HEK293T (cell line): ENCODE results near the gene C6orf89.
A peak's percentile ranks its signal among the peaks of the same experiment; 100 is the strongest.

Experiments used
- CTCF ChIA-PET: fragments of 350-600 bp; formaldehyde crosslinking; extraction: SDS; loops from one replicate; lab custom pipeline; 2021; ENCODE audit warnings: antibody characterized with exemption, inconsistent platforms; lab: Yijun Ruan, JAX
- POLR2A ChIA-PET: fragments of 350-600 bp; formaldehyde crosslinking; extraction: SDS; loops from one replicate; lab custom pipeline; 2020; ENCODE audit warnings: antibody characterized with exemption, inconsistent platforms; lab: Yijun Ruan, JAX
- DNase-seq: peaks from one replicate; pipeline ENCODE4 v3.0.0; 2012; ENCODE audit warnings: mixed read lengths; ENCODE audit errors: extremely low spot score
- ARNT ChIP-seq: fragments of 450-650 bp; IDR thresholded peaks from 2 replicates; pipeline ENCODE4 v1.6.1; 2017; ENCODE audit warnings: mild to moderate bottlenecking
- BHLHE40 ChIP-seq: fragments of 450-650 bp; IDR thresholded peaks from 2 replicates; pipeline ENCODE4 v1.6.1; 2016; ENCODE audit warnings: mild to moderate bottlenecking, moderate library complexity, borderline replicate concordance
- CTBP1 ChIP-seq: fragments of 450-650 bp; IDR thresholded peaks from 2 replicates; pipeline ENCODE4 v1.6.1; 2016; ENCODE audit warnings: borderline replicate concordance
- ELF4 ChIP-seq: fragments of 450-650 bp; IDR thresholded peaks from 2 replicates; pipeline ENCODE4 v1.6.1; 2017; ENCODE audit warnings: antibody characterized with exemption
- FOXA1 ChIP-seq: fragments of 450-650 bp; IDR thresholded peaks from 2 replicates; pipeline ENCODE4 v1.6.1; 2016; ENCODE audit warnings: mild to moderate bottlenecking
- FOXK2 ChIP-seq: fragments of 450-650 bp; IDR thresholded peaks from 2 replicates; pipeline ENCODE4 v1.6.1; 2016; ENCODE audit warnings: mild to moderate bottlenecking
- FOXM1 ChIP-seq: fragments of 450-650 bp; IDR thresholded peaks from 2 replicates; pipeline ENCODE4 v1.6.1; 2017; ENCODE audit warnings: mild to moderate bottlenecking, borderline replicate concordance
- HDGF ChIP-seq: fragments of 450-650 bp; IDR thresholded peaks from 2 replicates; pipeline ENCODE4 v1.6.1; 2017; ENCODE audit warnings: antibody characterized with exemption, borderline replicate concordance
- L3MBTL2 ChIP-seq: fragments of 450-650 bp; conservative IDR thresholded peaks from 2 replicates; pipeline ENCODE4 v1.6.1; 2016; ENCODE audit warnings: mild to moderate bottlenecking
- LEF1 ChIP-seq: fragments of 450-650 bp; IDR thresholded peaks from 2 replicates; pipeline ENCODE4 v1.6.1; 2017; ENCODE audit warnings: mild to moderate bottlenecking, borderline replicate concordance
- NFRKB ChIP-seq: fragments of 450-650 bp; IDR thresholded peaks from 2 replicates; pipeline ENCODE4 v1.6.1; 2016; ENCODE audit warnings: mild to moderate bottlenecking, moderate library complexity
- PKNOX1 ChIP-seq: fragments of 450-650 bp; IDR thresholded peaks from 2 replicates; pipeline ENCODE4 v1.6.1; 2016
- SP1 ChIP-seq: fragments of 450-650 bp; IDR thresholded peaks from 2 replicates; pipeline ENCODE4 v1.6.1; 2017
- SUZ12 ChIP-seq: fragments of 450-650 bp; IDR thresholded peaks from 2 replicates; pipeline ENCODE4 v1.6.1; 2016; ENCODE audit warnings: mild to moderate bottlenecking
- TARDBP ChIP-seq: fragments of 450-650 bp; IDR thresholded peaks from 2 replicates; pipeline ENCODE4 v1.6.1; 2016
- ZNF384 ChIP-seq: fragments of 450-650 bp; IDR thresholded peaks from 2 replicates; pipeline ENCODE4 v1.6.1; 2016

Gene C6orf89

DNA sequence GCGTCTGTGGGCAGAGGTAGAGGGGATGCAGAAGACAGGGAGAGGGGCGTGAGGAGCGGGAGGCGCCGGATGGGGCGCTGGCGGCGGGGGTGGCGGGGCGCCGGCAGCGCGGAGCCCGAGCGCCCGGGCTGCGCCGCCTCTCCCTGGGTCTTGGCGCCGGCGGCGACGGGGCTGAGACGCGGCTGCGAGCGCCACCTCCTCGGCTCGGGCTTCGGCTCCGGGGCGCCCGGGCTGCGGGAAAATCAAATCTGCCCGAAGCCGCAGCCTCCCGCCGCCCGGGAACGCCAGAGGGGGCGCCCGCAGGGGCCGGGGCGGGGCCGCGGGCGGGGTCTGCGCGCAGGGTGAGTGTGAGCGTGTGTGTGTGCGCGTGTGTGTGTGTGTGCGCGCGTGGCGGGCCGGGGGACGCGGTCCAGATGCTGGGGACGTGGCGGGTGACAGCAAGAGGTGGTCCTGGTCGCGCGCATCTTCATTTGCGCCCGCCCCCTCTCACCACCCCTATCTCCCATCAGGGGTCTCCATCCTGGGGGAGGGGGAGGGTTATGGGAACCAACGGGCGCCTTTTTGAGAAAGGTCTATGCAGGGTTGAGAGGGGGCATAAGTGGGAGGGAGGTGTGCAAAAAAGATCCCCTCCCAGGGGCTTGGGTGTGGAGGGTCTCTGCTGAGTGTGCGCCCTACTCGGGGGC, 45.9 kb upstream of the C6orf89 start:
- ChIA-PET CTCF (interaction anchor here (0.5 kb wide), 1 partner anchor 12 kb away, joined by 3 read pairs; no protein-coding TSS in a partner anchor), POLR2A (no interaction called here)
- peak; percentile 69 for DNase-seq
- no peak for TF ChIP-seq ELF4
- TF ChIP-seq TARDBP = no peak
- TF ChIP-seq HDGF = no peak
- TF ChIP-seq L3MBTL2 = no peak
- TF ChIP-seq PKNOX1 = no peak
- no peak for TF ChIP-seq FOXA1
- no peak for TF ChIP-seq NFRKB
- no peak for TF ChIP-seq FOXK2
- no peak for TF ChIP-seq BHLHE40
- TF ChIP-seq LEF1 = no peak
- no peak for TF ChIP-seq SUZ12
- no peak for TF ChIP-seq FOXM1
- no peak for TF ChIP-seq CTBP1
- no peak for TF ChIP-seq SP1
- TF ChIP-seq ARNT = no peak
- TF ChIP-seq ZNF384 = no peak

DNA sequence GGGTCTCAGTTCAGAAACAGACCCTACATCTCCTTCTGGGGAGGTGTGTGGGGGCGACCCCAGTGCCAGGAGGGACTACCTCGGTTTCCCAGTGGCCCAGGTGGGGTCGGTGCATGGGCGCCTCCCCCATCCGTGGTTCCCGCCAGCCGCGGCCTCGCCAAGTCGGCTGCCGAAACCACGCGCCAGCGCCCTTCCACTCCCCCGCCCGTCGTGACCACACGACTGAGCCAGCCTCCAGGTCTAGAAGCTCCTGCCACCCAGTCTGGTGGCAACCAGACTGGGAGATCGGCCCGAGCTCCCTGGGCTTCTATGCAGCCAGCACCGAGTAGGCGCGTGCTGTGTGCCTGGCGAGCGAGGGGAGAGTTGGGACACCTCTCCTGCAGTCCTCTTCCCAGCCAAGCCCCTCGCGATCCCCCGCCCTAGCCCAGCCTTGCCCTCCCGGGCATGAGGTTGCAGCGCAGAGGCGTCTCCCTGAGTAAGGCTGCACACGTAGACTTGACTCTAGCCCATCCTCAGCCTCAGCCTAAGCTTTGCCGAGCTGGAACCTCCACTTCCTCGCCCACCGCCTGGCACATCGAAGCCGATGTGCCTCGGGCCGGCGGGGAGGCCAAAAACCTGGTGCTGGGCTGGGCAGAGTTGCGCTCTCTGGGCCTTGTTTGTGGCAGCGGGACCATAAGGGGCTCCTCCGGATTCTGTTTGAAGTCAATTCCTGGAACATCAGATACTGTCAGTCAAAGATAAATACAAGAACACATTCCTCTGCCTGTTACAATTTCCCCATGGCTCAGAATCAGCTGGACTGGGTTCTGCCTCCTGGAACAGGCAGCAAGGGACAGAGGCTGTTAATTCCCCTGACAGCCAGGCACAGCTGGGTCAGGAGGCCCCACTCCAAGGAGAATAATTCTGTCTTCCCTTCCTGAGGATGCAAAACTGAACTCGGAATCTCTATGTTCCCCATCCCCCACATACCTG, 45.0 kb upstream of the C6orf89 start:
- ChIA-PET CTCF (interaction anchor here (0.5 kb wide), 1 partner anchor 11 kb away, joined by 3 read pairs; no protein-coding TSS in a partner anchor), POLR2A (no interaction called here)
- no peak for DNase-seq
- no peak for TF ChIP-seq NFRKB
- no peak for TF ChIP-seq L3MBTL2
- no peak for TF ChIP-seq BHLHE40
- TF ChIP-seq SP1 = no peak
- no peak for TF ChIP-seq PKNOX1
- no peak for TF ChIP-seq ELF4
- no peak for TF ChIP-seq ZNF384
- TF ChIP-seq FOXA1 = no peak
- TF ChIP-seq SUZ12 = no peak
- no peak for TF ChIP-seq LEF1
- TF ChIP-seq HDGF = no peak
- no peak for TF ChIP-seq FOXM1
- no peak for TF ChIP-seq TARDBP
- TF ChIP-seq FOXK2 = no peak

DNA sequence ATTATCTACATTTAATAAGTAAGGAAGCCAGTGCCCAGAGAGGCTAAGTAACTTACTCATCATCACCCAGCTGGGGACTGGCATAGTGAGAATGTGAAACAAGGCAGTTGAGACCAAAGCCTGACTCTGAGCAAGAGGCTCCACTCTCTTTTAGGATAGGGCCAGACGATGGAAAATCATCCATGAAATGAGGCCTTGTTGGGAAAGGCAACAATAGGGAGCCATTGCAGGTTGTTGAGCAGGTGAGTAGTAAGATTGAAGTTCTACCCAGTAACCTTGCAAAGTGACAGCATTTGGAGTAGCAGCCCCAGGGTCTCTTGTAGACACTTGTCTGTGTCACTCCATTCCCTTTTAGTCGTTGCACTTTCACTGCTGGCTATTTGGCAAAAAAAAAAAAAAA, 44.0 kb upstream of the C6orf89 start:
- ChIA-PET CTCF (interaction anchor here (0.8 kb wide), 1 partner anchor 13 kb away, joined by 3 read pairs; no protein-coding TSS in a partner anchor), POLR2A (no interaction called here)
- no peak for TF ChIP-seq ZNF384
- TF ChIP-seq FOXM1 = no peak
- no peak for TF ChIP-seq FOXK2
- TF ChIP-seq NFRKB = no peak
- TF ChIP-seq SUZ12 = no peak
- no peak for TF ChIP-seq FOXA1
- no peak for TF ChIP-seq CTBP1
- TF ChIP-seq HDGF = no peak
- no peak for TF ChIP-seq L3MBTL2
- no peak for DNase-seq

- no peak for DNase-seq
- POLR2A ChIA-PET = no interaction called here
- TF ChIP-seq FOXM1 (no peak), HDGF (no peak), ZNF384 (no peak), ARNT (no peak), L3MBTL2 (no peak), PKNOX1 (no peak), ELF4 (no peak), FOXA1 (no peak), LEF1 (no peak), NFRKB (no peak), SUZ12 (no peak), CTBP1 (no peak), BHLHE40 (no peak), FOXK2 (no peak), SP1 (no peak), TARDBP (no peak)
- CTCF ChIA-PET = no interaction called here
Observed at GRCh38 chr6:36843170-36843569, 42.6 kb upstream of the C6orf89 start.
